CD4-positive, alpha-beta T cell (primary cell): Measurements from ENCODE around the gene SIDT2. TPM values are rescaled to one million over a fixed set of nuclear protein-coding genes. Genes with fewer than 3 reads are reported as not detected.

Experiments
- ATAC-seq: fragments of 200-7000 bp; cut with Tn5 transposase; one replicate; pipeline ENCODE4 v1.10.0; 2022; ENCODE audit warnings: mild to moderate bottlenecking; ENCODE audit not compliant: poor library complexity
- CTCF ChIA-PET: fragments of 350-600 bp; sonication (Branson Sonifier 250); formaldehyde crosslinking; loops from one replicate; lab custom pipeline; 2021; ENCODE audit warnings: antibody characterized with exemption, inconsistent platforms; lab: Charles Lee
- POLR2A ChIA-PET: fragments of 350-600 bp; sonication (Branson Sonifier 250); formaldehyde crosslinking; loops from one replicate; lab custom pipeline; 2021; ENCODE audit warnings: antibody characterized with exemption, inconsistent platforms; lab: Charles Lee
- DNase-seq, 14 experiments: peaks; one replicate each; pipeline ENCODE4 v3.0.0-alpha.2; 2013 to 2020; ENCODE audit warnings: mixed read lengths in 2 of 14
- H3K27ac ChIP-seq, 2 donors: one replicate each; pipeline versions ENCODE4 v1.5.1 to v1.7.0; 2013; ENCODE audit warnings: low read length in 2 of 2, low read depth in 1 of 2, mild to moderate bottlenecking in 1 of 2
- H3K27me3 ChIP-seq, 2 experiments: 1 replicate in 1 of 2; 2 replicates in 1 of 2; pipeline versions ENCODE4 v1.6.1 to v1.7.0; 2013; ENCODE audit warnings: low read length in 2 of 2, control low read depth in 1 of 2, mild to moderate bottlenecking in 1 of 2, moderate library complexity in 1 of 2; ENCODE audit not compliant: insufficient read depth in 2 of 2, control insufficient read depth in 1 of 2
- H3K36me3 ChIP-seq: one replicate; pipeline ENCODE4 v1.6.1; 2013; ENCODE audit warnings: low read length, control low read depth; ENCODE audit not compliant: insufficient read depth
- H3K4me1 ChIP-seq: one replicate; pipeline ENCODE4 v1.6.1; 2013; ENCODE audit warnings: low read length, control low read depth; ENCODE audit not compliant: insufficient read depth
- H3K4me3 ChIP-seq: one replicate; pipeline ENCODE4 v1.5.1; 2013; ENCODE audit warnings: mild to moderate bottlenecking, low read length, moderate library complexity
- H3K9me3 ChIP-seq, 2 experiments: 1 replicate in 1 of 2; 2 replicates in 1 of 2; pipeline versions ENCODE4 v1.6.1 to v1.7.0; 2013; ENCODE audit warnings: low read length in 2 of 2, mild to moderate bottlenecking in 2 of 2, control low read depth in 1 of 2, moderate library complexity in 1 of 2; ENCODE audit not compliant: control insufficient read depth in 1 of 2, insufficient read depth in 1 of 2
- H3K27ac Mint-ChIP-seq: one replicate; pipeline ENCODE4 v1.8.0; 2020; ENCODE audit warnings: mixed read lengths
- H3K27me3 Mint-ChIP-seq: one replicate; pipeline ENCODE4 v1.8.0; 2021; ENCODE audit warnings: mixed read lengths
- H3K36me3 Mint-ChIP-seq: one replicate; pipeline ENCODE4 v1.8.0; 2021; ENCODE audit warnings: low read depth, mixed read lengths
- H3K4me1 Mint-ChIP-seq: one replicate; pipeline ENCODE4 v1.8.0; 2021; ENCODE audit warnings: low read depth, mixed read lengths
- H3K4me3 Mint-ChIP-seq: one replicate; pipeline ENCODE4 v1.8.0; 2020; ENCODE audit warnings: mild to moderate bottlenecking, mixed read lengths
- H3K9me3 Mint-ChIP-seq: one replicate; pipeline ENCODE4 v1.8.0; 2020; ENCODE audit warnings: mixed read lengths
- intact Hi-C, 2 experiments: fragments of 100-400 bp; cut with DNase I in 1 of 2; cut with micrococcal nuclease in 1 of 2; formaldehyde crosslinking; loops; one replicate each; pipeline versions ENCODE4 v1.15.1 to v1.9.0; 2023 to 2025; cut with DNase I, micrococcal nuclease
- total RNA-seq, 174 experiments: library from RNA in 2 of 174; stranded (reverse) in 2 of 174; gene quantifications; one replicate each; pipeline ENCODE4 v1.2.3 and lab custom pipeline; 2021 to 2026
- TF ChIP-seq, protein P1 (sequence below): fragments of 200-600 bp; IDR thresholded peaks from one replicate; pipeline ENCODE4 v1.8.0; 2022; ENCODE audit warnings: antibody characterized with exemption, mild to moderate bottlenecking

Gene SIDT2
- total RNA-seq, 2 experiments from 2014 or later = 197 to 200 TPM

DNA sequence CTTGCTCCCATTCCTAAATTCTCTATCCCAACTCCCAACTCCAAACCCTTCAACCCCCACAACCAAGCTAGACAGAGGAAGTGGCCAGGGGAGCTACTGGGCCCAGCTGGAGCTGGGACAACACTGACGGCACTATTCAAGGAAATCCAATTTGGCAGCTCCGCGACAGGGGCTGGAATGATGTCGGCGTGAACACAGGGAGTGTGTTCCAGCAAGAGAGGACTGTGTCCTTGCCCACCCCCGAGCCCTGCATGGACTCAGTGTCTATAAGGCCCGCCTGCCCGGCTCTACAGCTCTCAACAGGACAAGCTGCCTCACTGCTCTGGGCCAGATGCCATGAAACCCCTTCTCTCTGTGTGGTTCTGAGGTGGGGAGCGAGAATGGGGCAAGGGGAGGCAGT is 42.0 kb downstream of the SIDT2 start:
- Mint-ChIP-seq H3K27me3 (no peaks in the 10 kb centered on the region), H3K9me3 (no peaks in the 10 kb centered on the region), H3K27ac (no peak overlapping the region), H3K4me3 (no peak overlapping the region), H3K36me3 (peaks cover 98% of the 10 kb centered on the region), H3K4me1 (no peaks in the 10 kb centered on the region)
- DNase-seq (no peak), ATAC-seq (no peak)
- H3K9me3 ChIP-seq = no peaks in the 10 kb centered on the region
- no peak overlapping the region for H3K4me3 ChIP-seq
- peaks cover 95% of the 10 kb centered on the region for H3K36me3 ChIP-seq
- H3K27ac ChIP-seq = no peak overlapping the region
- ChIA-PET POLR2A (interaction anchor here (1.0 to 2.9 kb wide), 2 partner anchors 10 to 12 kb away, joined by 3 to 19 read pairs; partner anchors contain the start of genes PCSK7 and RNF214), CTCF (interaction anchor here (1.1 kb wide), 1 partner anchor 488 kb away, joined by 3 read pairs; no protein-coding TSS in a partner anchor)
- TF ChIP-seq, protein P1, sequence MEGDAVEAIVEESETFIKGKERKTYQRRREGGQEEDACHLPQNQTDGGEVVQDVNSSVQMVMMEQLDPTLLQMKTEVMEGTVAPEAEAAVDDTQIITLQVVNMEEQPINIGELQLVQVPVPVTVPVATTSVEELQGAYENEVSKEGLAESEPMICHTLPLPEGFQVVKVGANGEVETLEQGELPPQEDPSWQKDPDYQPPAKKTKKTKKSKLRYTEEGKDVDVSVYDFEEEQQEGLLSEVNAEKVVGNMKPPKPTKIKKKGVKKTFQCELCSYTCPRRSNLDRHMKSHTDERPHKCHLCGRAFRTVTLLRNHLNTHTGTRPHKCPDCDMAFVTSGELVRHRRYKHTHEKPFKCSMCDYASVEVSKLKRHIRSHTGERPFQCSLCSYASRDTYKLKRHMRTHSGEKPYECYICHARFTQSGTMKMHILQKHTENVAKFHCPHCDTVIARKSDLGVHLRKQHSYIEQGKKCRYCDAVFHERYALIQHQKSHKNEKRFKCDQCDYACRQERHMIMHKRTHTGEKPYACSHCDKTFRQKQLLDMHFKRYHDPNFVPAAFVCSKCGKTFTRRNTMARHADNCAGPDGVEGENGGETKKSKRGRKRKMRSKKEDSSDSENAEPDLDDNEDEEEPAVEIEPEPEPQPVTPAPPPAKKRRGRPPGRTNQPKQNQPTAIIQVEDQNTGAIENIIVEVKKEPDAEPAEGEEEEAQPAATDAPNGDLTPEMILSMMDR = no peak
- intact Hi-C loops = no loop called here
- peaks cover 7% of the 10 kb centered on the region for H3K4me1 ChIP-seq
- no peaks in the 10 kb centered on the region for H3K27me3 ChIP-seq

DNA sequence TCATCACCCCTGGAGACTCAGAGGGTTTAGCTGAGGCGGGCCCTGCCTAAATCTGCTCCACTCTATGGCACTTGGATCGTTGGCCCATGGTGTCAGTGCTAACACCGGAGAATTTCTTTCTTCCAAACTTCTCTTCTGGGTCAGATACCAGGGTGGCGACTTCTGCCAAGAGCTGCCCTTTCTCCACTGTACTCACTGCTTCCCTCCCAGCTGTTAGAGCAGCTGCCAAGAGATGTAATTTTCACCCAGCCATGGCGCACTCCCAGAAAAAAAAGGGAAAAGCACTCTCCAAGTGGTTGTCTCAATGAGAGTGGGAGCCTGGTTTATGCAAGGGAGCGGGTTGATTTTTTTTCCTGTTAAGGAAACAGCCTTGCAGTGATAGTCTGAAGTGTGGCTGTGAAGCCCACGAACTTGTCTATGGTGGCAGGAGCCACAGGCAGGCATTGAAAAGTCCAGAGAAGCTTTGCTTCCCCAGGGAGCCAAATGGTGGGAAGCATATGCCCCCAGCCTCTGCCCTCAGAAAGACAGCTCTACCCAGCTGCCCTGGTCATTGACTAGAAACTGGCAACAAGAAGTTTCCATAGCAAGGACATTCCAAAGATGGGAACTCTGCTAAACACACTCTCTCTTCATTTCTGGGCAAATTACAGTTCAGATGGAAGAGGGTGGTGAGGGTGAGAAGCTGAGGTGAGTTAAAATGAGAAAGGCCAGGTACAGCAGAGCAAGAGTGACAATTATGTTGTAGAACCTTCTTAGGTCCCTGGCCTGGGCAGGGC is 42.6 kb downstream of the SIDT2 start:
- ATAC-seq (no peak), DNase-seq (no peak)
- intact Hi-C loops = no loop called here
- Histone ChIP-seq H3K4me1 (peaks cover 13% of the 10 kb centered on the region), H3K27ac (no peak overlapping the region), H3K27me3 (no peaks in the 10 kb centered on the region), H3K4me3 (no peak overlapping the region), H3K9me3 (no peaks in the 10 kb centered on the region), H3K36me3 (peaks cover 95% of the 10 kb centered on the region)
- Mint-ChIP-seq H3K27me3 (no peaks in the 10 kb centered on the region), H3K27ac (no peak overlapping the region), H3K4me1 (peaks cover 1% of the 10 kb centered on the region), H3K36me3 (peaks cover 99% of the 10 kb centered on the region), H3K9me3 (no peaks in the 10 kb centered on the region), H3K4me3 (no peak overlapping the region)
- CTCF ChIA-PET = interaction anchor here (1.1 kb wide), 1 partner anchor 489 kb away, joined by 3 read pairs; no protein-coding TSS in a partner anchor
- POLR2A ChIA-PET = interaction anchor here (1.0 to 2.9 kb wide), 3 partner anchors 9 to 42 kb away, joined by 3 to 19 read pairs (median 7); partner anchors contain the start of genes PCSK7, RNF214 and SIDT2
- TF ChIP-seq, protein P1 = no peak

DNA sequence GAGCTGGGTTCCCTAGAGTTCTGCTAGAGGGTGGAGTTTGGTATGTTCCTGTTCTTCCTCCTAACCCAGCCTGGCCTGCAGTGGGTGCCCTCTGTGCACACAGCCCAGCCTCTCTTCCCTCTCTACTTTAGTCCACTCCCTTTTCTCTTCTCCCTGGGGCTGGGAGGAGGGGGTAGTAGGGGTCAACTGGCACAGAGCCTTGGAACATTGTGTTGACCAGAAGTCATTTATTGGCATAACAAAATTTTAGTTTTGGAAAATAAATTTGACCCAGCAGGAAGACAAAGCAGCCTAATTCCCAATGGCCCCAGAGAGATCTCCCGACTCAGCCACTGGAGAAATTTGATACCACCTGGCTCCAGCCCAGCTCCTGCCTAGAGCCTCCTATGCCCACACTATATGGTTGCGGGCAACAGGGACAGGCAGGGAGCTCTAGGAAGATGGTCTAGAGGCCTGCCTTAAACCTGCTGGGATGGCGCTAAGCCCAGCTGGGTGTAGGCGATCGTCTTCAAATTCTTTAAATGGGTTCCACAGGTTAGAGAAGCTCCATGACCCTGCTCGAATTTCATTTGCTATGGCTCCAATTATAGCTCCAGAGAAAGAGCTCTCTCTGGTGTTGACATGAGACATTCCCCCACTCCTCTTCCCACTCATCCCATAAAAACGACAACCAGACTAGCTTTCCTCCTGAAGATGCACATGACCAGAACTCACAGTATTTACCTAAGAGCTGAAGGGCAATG is 43.4 kb downstream of the SIDT2 start:
- Mint-ChIP-seq H3K9me3 (no peaks in the 10 kb centered on the region), H3K4me1 (peaks cover 9% of the 10 kb centered on the region), H3K27ac (no peak overlapping the region), H3K27me3 (no peaks in the 10 kb centered on the region), H3K4me3 (no peak overlapping the region), H3K36me3 (peaks cover 99% of the 10 kb centered on the region)
- Histone ChIP-seq H3K27ac (no peak overlapping the region), H3K4me1 (peaks cover 21% of the 10 kb centered on the region), H3K9me3 (no peaks in the 10 kb centered on the region), H3K4me3 (no peak overlapping the region), H3K27me3 (no peaks in the 10 kb centered on the region), H3K36me3 (peaks cover 97% of the 10 kb centered on the region)
- POLR2A ChIA-PET = interaction anchor here (0.7 to 2.9 kb wide), 4 partner anchors 9 to 43 kb away, joined by 3 to 19 read pairs (median 5); partner anchors contain the start of genes PCSK7, RNF214 and SIDT2
- TF ChIP-seq, protein P1 = no peak
- intact Hi-C loops = no loop called here
- ATAC-seq = no peak
- CTCF ChIA-PET = interaction anchor here (1.1 kb wide), 1 partner anchor 490 kb away, joined by 3 read pairs; no protein-coding TSS in a partner anchor
- no peak for DNase-seq
